ENCODE data around the gene CEP97.
A peak's percentile ranks its signal among the peaks of the same experiment; 100 is the strongest.
"Not testable (repeated sequence)": the region's sequence is repeated elsewhere in the genome, so short reads cannot be mapped to it uniquely, and the experiment has no call there.

The CEP97 gene

DNA sequence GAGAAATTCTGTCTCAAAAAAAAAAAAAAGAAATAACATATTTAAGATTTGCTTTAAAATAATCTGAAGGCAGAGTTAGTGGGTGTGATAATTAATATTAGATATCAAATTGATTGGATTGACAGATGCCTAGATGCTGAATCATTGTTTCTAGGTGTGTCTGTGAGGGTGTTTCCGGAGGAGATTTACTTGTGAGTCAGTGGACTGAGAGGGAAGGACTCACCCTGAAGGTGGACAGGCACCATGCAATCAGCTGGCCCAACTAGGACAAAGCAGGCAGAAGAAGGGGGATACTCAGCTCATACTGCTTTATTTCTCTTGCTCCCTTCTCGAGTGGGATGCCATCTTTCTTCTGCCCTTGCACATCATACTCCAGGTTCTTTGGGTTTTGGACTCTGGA, 21.2 kb upstream of the CEP97 start:
- Histone ChIP-seq H3K4me3 (ENCODE audit: low read depth in 1 of 5, low read length in 5 of 5) (no peak overlapping the region), H3K36me3 (ENCODE audit: control insufficient read depth in 5 of 5, insufficient read depth in 5 of 5, low read length in 5 of 5) (no peaks in the 10 kb centered on the region), H3K4me1 (ENCODE audit: control insufficient read depth in 5 of 5, insufficient read depth in 5 of 5, low read length in 5 of 5) (peaks cover 0 to 4% (median 0%) of the 10 kb centered on the region in 5 donors), H3K9me3 (ENCODE audit: control insufficient read depth in 5 of 5, low read length in 5 of 5) (no peaks in the 10 kb centered on the region), H3K9ac (ENCODE audit: low read length in 5 of 5) (no peak overlapping the region), H3K27me3 (ENCODE audit: control insufficient read depth in 5 of 5, insufficient read depth in 4 of 5, low read length in 5 of 5) (no peaks in the 10 kb centered on the region), H3K27ac (ENCODE audit: low read depth, low read length) (no peak overlapping the region)

DNA sequence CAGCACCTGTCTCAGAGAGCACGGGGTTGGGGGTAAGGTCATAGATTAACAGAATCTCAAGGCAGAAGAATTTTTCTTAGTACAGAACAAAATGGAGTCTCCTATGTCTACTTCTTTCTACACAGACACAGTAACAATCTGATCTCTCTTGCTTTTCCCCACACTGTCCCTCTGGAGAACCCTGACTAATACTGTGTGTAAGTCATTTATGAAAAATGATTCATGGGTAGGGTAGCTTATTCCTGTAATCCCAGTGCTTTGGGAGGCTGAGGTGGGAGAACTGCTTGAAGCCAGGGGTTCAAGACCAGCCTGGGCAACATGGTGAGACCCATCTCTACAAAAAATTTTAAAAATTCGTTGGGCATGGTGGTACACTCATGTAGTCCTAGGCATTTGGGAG, 19.8 kb upstream of the CEP97 start:
- H3K4me3 ChIP-seq (ENCODE audit: low read depth in 1 of 5, low read length in 5 of 5); H3K27ac ChIP-seq (ENCODE audit: low read depth, low read length); H3K4me1 ChIP-seq (ENCODE audit: control insufficient read depth in 5 of 5, insufficient read depth in 5 of 5, low read length in 5 of 5); H3K27me3 ChIP-seq (ENCODE audit: control insufficient read depth in 5 of 5, insufficient read depth in 4 of 5, low read length in 5 of 5); H3K9ac ChIP-seq (ENCODE audit: low read length in 5 of 5); H3K36me3 ChIP-seq (ENCODE audit: control insufficient read depth in 5 of 5, insufficient read depth in 5 of 5, low read length in 5 of 5); H3K9me3 ChIP-seq (ENCODE audit: control insufficient read depth in 5 of 5, low read length in 5 of 5): not testable (repeated sequence)

DNA sequence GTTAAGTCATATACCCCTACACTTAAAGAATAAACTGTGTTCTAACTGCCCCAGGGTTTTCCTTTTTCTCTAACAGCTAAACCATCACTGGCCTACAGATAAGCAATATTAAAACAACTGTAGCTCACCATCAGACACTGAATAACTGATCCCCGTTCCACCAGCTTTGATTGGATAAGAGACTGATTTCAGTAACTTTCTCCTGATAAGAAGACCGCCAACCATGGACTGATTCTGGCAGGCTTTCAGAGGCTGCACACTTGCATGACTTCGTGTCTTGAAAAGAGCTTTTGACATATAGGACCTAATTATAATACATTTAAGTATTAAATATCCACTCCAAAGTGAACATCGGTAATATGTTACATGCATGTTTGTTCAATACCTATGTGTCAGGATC, 15.3 kb upstream of the CEP97 start:
- Histone ChIP-seq H3K4me1 (ENCODE audit: control insufficient read depth in 5 of 5, insufficient read depth in 5 of 5, low read length in 5 of 5) (peaks cover 0 to 4% (median 0%) of the 10 kb centered on the region in 5 donors), H3K36me3 (ENCODE audit: control insufficient read depth in 5 of 5, insufficient read depth in 5 of 5, low read length in 5 of 5) (no peaks in the 10 kb centered on the region), H3K27ac (ENCODE audit: low read depth, low read length) (no peak overlapping the region)

DNA sequence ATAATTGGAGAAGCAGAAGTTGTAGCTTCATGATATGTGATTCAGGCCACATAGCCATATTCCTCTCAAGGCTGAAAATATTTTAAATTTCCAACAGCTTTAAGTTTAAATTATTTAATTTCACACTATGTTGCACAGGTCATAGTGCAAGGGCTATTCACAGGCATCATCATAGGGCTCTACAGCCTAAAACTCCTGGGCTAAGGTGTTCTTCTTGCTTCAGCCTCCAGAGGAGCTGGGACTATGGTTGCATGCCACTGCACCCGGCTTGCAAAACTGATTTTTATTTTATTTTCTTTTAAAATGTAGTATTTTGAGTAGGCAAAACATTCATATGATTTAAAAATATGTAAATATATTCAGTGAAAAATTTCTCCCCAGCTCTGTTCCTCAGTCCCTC, 6.0 kb upstream of the CEP97 start:
- H3K4me3 ChIP-seq (ENCODE audit: low read depth in 1 of 5, low read length in 5 of 5): no peak overlapping the region
- H3K9ac ChIP-seq (ENCODE audit: low read length in 5 of 5): no peak overlapping the region
- H3K27ac ChIP-seq (ENCODE audit: low read depth, low read length): no peak overlapping the region
- H3K27me3 ChIP-seq (ENCODE audit: control insufficient read depth in 5 of 5, insufficient read depth in 4 of 5, low read length in 5 of 5): no peaks in the 10 kb centered on the region
- peaks cover 0 to 10% (median 0%) of the 10 kb centered on the region in 5 donors for H3K4me1 ChIP-seq (ENCODE audit: control insufficient read depth in 5 of 5, insufficient read depth in 5 of 5, low read length in 5 of 5)
- H3K36me3 ChIP-seq (ENCODE audit: control insufficient read depth in 5 of 5, insufficient read depth in 5 of 5, low read length in 5 of 5): no peaks in the 10 kb centered on the region
- H3K9me3 ChIP-seq (ENCODE audit: control insufficient read depth in 5 of 5, low read length in 5 of 5): no peaks in the 10 kb centered on the region

More for the DNA sequence above, 15.3 kb upstream of the CEP97 start:
- Histone ChIP-seq H3K27me3 (ENCODE audit: control insufficient read depth in 5 of 5, insufficient read depth in 4 of 5, low read length in 5 of 5) (no peaks in the 10 kb centered on the region), H3K9me3 (ENCODE audit: control insufficient read depth in 5 of 5, low read length in 5 of 5) (no peaks in the 10 kb centered on the region), H3K9ac (ENCODE audit: low read length in 5 of 5) (no peak overlapping the region), H3K4me3 (ENCODE audit: low read depth in 1 of 5, low read length in 5 of 5) (no peak overlapping the region)

DNA sequence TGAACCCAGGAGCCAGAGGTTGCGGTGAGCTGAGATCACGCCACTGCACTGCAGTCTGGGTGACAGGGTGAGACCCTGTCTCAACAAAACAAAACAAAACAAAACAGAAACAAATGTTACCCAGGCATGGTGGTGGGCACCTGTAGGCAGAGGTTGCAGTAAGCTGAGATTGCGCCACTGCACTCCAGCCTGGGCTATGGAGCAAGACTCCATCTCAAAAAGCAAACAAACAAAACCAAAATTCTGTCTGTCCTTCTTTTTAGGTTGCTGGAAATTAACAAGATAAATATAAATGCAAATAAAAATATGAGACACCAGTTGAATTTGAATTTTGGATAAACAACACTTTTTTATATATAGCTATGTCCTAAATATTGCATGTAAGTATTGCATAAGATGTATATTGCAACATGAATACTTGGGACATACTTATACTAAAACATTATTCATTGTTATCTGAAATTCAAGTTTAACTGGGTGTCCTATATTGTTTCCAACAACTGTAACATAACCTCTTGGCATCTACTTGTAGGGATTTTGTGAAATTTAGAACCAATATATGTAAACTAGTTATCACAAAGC, 4.7 kb upstream of the CEP97 start:
- H3K4me3 ChIP-seq (ENCODE audit: low read depth in 1 of 5, low read length in 5 of 5): no peak overlapping the region
- H3K27ac ChIP-seq (ENCODE audit: low read depth, low read length): no peak overlapping the region
- H3K36me3 ChIP-seq (ENCODE audit: control insufficient read depth in 5 of 5, insufficient read depth in 5 of 5, low read length in 5 of 5): no peaks in the 10 kb centered on the region

DNA sequence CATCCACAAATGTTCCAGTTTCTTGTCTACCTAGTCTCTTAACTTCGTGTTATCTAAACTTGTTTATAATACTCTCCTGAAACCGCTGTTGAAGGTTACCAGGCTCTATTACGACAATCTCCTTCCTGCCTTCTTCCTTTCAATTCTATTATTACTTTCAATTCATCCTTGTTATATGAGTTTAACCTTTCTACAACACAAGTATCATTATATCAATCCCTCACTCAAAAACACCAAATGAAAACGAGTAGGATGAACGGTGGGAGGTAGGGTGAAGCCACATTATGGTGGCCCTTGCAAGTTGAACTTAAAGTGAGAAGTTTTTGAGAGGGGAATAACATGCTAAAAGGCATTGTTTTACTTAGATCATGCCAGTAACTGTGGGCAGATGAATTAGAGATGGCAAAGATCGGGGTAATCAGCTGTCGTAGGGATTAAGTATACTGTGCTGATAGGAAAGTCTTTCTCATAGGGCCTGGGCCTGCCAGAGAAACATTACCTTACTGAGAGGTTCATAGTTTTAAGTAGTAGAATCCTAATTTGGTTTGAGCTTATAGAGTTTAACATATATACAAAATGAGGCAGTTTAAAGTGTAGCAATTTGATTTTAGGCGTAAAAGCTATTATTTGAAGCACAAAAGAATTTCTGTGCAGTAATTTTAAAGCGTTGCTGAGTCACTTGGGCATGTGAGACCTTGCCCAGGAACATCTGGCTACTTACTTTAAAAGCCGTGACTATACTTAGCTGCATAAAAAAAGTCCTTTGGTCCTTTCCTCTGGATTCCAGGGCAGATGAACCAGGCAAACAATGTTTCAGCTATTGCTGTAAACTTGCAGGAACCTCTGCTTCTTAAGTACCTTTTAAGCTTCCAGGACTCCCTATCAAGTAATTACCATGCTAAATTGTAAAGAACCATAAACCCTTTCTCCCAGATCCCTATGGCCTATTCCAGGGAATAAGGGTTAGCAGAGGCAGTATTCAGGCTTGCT, 3.3 kb upstream of the CEP97 start:
- Histone ChIP-seq H3K4me1 (ENCODE audit: control insufficient read depth in 5 of 5, insufficient read depth in 5 of 5, low read length in 5 of 5) (peaks cover 7 to 26% (median 17%) of the 10 kb centered on the region in 5 donors), H3K9ac (ENCODE audit: low read length in 5 of 5) (peak overlapping the region in 1 of 5 donors; percentile 37), H3K9me3 (ENCODE audit: control insufficient read depth in 5 of 5, low read length in 5 of 5) (no peaks in the 10 kb centered on the region), H3K27me3 (ENCODE audit: control insufficient read depth in 5 of 5, insufficient read depth in 4 of 5, low read length in 5 of 5) (peaks cover 0 to 3% (median 0%) of the 10 kb centered on the region in 5 donors), H3K27ac (ENCODE audit: low read depth, low read length) (no peak overlapping the region), H3K36me3 (ENCODE audit: control insufficient read depth in 5 of 5, insufficient read depth in 5 of 5, low read length in 5 of 5) (no peaks in the 10 kb centered on the region), H3K4me3 (ENCODE audit: low read depth in 1 of 5, low read length in 5 of 5) (no peak overlapping the region)

More for the DNA sequence above, 4.7 kb upstream of the CEP97 start:
- no peaks in the 10 kb centered on the region for H3K9me3 ChIP-seq (ENCODE audit: control insufficient read depth in 5 of 5, low read length in 5 of 5)
- H3K9ac ChIP-seq (ENCODE audit: low read length in 5 of 5): no peak overlapping the region
- H3K4me1 ChIP-seq (ENCODE audit: control insufficient read depth in 5 of 5, insufficient read depth in 5 of 5, low read length in 5 of 5): peaks cover 3 to 15% (median 6%) of the 10 kb centered on the region in 5 donors
- peaks cover 0 to 3% (median 0%) of the 10 kb centered on the region in 5 donors for H3K27me3 ChIP-seq (ENCODE audit: control insufficient read depth in 5 of 5, insufficient read depth in 4 of 5, low read length in 5 of 5)

DNA sequence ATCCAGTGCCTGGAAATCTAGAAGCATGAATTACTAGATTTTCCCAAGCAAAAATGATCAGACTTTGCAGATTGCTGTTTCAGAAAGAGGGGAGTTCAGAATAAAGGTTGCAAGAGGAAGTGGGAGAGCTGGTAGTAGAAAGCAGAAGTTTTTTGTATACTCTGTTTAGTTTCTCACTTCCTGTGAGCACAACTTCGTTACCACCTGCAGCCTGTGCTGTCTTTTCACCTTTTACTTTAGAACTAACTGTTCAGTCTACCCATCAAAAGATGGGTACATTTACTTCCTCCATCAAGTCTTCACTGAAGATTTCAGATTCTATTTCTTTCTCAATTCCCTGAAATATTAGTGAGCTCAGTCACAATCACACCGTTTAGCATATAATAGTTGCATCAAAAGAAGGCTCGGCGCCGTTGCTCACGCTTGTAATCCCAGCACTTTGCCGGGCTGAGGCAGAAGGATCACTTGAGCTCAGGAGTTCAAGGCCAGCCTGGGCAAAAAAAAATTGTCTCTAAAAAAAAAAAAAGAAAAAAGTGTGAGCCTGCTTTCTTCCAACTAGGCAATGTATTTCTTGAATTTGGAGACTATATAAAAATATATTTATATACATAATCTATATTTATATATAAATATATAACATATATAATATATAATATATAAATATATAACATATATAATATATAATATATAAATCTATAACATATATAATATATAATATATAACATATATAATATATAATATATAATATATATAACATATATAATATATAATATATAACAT, 1.8 kb upstream of the CEP97 start:
- Histone ChIP-seq H3K4me3 (ENCODE audit: low read depth in 1 of 5, low read length in 5 of 5) (no peak overlapping the region), H3K9me3 (ENCODE audit: control insufficient read depth in 5 of 5, low read length in 5 of 5) (no peaks in the 10 kb centered on the region), H3K27ac (ENCODE audit: low read depth, low read length) (no peak overlapping the region), H3K27me3 (ENCODE audit: control insufficient read depth in 5 of 5, insufficient read depth in 4 of 5, low read length in 5 of 5) (peaks cover 0 to 3% (median 0%) of the 10 kb centered on the region in 5 donors), H3K4me1 (ENCODE audit: control insufficient read depth in 5 of 5, insufficient read depth in 5 of 5, low read length in 5 of 5) (peaks cover 7 to 26% (median 17%) of the 10 kb centered on the region in 5 donors), H3K9ac (ENCODE audit: low read length in 5 of 5) (no peak overlapping the region), H3K36me3 (ENCODE audit: control insufficient read depth in 5 of 5, insufficient read depth in 5 of 5, low read length in 5 of 5) (no peaks in the 10 kb centered on the region)

DNA sequence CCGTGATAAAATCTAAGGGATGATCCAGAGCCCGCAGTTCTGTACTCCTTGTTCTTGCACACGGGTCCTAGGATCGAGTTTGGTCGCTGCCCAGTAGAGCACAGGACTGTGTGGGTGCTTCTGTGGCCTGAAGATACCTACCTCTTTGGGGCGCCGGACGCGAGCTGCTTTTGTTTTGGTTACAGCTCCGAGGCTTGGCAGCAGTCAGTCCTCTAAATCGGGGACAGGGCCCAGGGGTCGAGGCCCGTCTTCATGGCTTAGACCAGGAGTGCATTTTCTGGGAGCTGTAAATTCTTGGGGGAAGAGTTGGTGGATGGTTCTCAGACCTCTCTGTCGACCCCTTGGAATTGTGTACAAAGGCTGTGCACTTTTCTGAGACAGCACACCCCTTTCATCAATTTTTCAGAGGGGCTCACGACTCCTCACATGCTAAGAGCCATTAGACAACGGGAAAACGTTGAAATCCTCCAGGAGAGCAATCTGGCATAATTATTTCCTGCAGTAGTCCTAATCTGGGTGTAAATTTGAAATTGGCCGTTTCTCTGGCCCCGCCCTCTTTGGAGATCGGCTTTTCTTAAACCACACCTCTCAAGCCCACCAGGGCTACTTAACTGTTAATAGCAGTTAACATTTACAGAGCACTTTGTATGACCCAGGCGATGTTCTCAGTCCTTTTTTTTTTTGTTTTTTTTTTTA, 928 bp downstream of the CEP97 start:
- H3K9ac ChIP-seq (ENCODE audit: low read length in 5 of 5): peak overlapping the region; percentile 63 to 88 (median 83)
- H3K4me1 ChIP-seq (ENCODE audit: control insufficient read depth in 5 of 5, insufficient read depth in 5 of 5, low read length in 5 of 5): peaks cover 7 to 26% (median 17%) of the 10 kb centered on the region in 5 donors
- H3K4me3 ChIP-seq (ENCODE audit: low read depth in 1 of 5, low read length in 5 of 5): peak overlapping the region; percentile 96 to 99 (median 98)
- peaks cover 0 to 12% (median 4%) of the 10 kb centered on the region in 5 donors for H3K36me3 ChIP-seq (ENCODE audit: control insufficient read depth in 5 of 5, insufficient read depth in 5 of 5, low read length in 5 of 5)
- peak overlapping the region; percentile 75 for H3K27ac ChIP-seq (ENCODE audit: low read depth, low read length)
- H3K9me3 ChIP-seq (ENCODE audit: control insufficient read depth in 5 of 5, low read length in 5 of 5): no peaks in the 10 kb centered on the region
- peaks cover 0 to 3% (median 0%) of the 10 kb centered on the region in 5 donors for H3K27me3 ChIP-seq (ENCODE audit: control insufficient read depth in 5 of 5, insufficient read depth in 4 of 5, low read length in 5 of 5)

DNA sequence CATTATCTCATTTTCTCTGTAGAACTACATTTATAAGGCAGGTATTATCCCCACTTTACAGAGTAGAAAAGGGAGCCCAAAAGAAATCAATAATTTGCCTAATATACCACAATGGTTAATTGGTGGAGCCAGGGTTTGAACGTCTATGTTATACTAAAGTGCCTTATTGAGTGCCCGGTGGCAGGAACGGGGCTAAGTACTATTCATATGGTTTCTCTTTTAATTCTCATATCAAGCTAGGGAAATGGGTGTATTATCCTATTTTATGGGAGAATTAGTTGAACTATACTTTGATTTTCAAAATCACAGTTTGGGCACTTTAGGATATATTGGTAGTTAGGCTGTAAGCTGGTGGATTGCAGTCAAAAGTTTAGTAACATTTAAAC, 1.5 kb downstream of the CEP97 start:
- Histone ChIP-seq H3K4me1 (ENCODE audit: control insufficient read depth in 5 of 5, insufficient read depth in 5 of 5, low read length in 5 of 5) (peaks cover 7 to 24% (median 17%) of the 10 kb centered on the region in 5 donors), H3K9me3 (ENCODE audit: control insufficient read depth in 5 of 5, low read length in 5 of 5) (no peaks in the 10 kb centered on the region), H3K27ac (ENCODE audit: low read depth, low read length) (no peak overlapping the region), H3K36me3 (ENCODE audit: control insufficient read depth in 5 of 5, insufficient read depth in 5 of 5, low read length in 5 of 5) (peaks cover 0 to 12% (median 4%) of the 10 kb centered on the region in 5 donors), H3K9ac (ENCODE audit: low read length in 5 of 5) (peak overlapping the region in 4 of 5 donors; percentile 73 to 88 (median 84)), H3K4me3 (ENCODE audit: low read depth in 1 of 5, low read length in 5 of 5) (peak overlapping the region; percentile 96 to 99 (median 98)), H3K27me3 (ENCODE audit: control insufficient read depth in 5 of 5, insufficient read depth in 4 of 5, low read length in 5 of 5) (peaks cover 0 to 3% (median 0%) of the 10 kb centered on the region in 5 donors)

Measured in subcutaneous abdominal adipose tissue (tissue), 5 donors.